Transverse colon (tissue), 4 donors: ENCODE results near the gene TP53AIP1. TPM values are rescaled to one million over a fixed set of nuclear protein-coding genes. Genes with fewer than 3 reads are reported as not detected.
A peak's percentile ranks its signal among the peaks of the same experiment; 100 is the strongest.

ENCODE experiments used
- DNase-seq: peaks from one replicate; pipeline ENCODE4 v3.0.0-alpha.2; 2019
- H3K27ac ChIP-seq, 4 donors: fragments of 200-600 bp; sonication (generic); 2 replicates each; pipeline ENCODE4 v1.5.1; 2016 to 2018; ENCODE audit warnings: inconsistent platforms in 4 of 4
- H3K27me3 ChIP-seq: fragments of 200-600 bp; sonication (generic); 2 replicates; pipeline ENCODE4 v1.5.1; 2017; ENCODE audit warnings: inconsistent platforms
- H3K36me3 ChIP-seq, 4 donors: fragments of 200-600 bp; sonication (generic); 2 replicates each; pipeline ENCODE4 v1.5.1; 2017 to 2019; ENCODE audit warnings: inconsistent platforms in 4 of 4
- H3K4me1 ChIP-seq, 4 donors: fragments of 200-600 bp; sonication (generic); 2 replicates each; pipeline ENCODE4 v1.5.1; 2017 to 2020; ENCODE audit warnings: inconsistent platforms in 4 of 4
- H3K4me3 ChIP-seq, 4 donors: fragments of 200-600 bp; sonication (generic); 1 replicate in 1 of 4; 2 replicates in 3 of 4; pipeline versions ENCODE4 v1.5.1 to v1.6.1; 2017 to 2019; ENCODE audit warnings: inconsistent platforms in 4 of 4
- H3K9me3 ChIP-seq, 2 donors: fragments of 200-600 bp; sonication (generic); 2 replicates each; pipeline ENCODE4 v1.5.1; 2017 to 2019; ENCODE audit warnings: inconsistent platforms in 2 of 2
- EP300 ChIP-seq: sonication (generic); formaldehyde crosslinking; IDR thresholded peaks from one replicate; pipeline ENCODE4 v1.6.1; 2017; ENCODE audit warnings: antibody characterized with exemption, low read depth
- POLR2A ChIP-seq: fragments of 450-650 bp; IDR thresholded peaks from one replicate; pipeline ENCODE4 v1.6.1; 2016; ENCODE audit warnings: antibody characterized with exemption, mild to moderate bottlenecking, moderate library complexity
- POLR2AphosphoS5 ChIP-seq, 3 donors: sonication (generic); formaldehyde crosslinking; IDR thresholded peaks; one replicate each; pipeline ENCODE4 v1.6.1; 2016; ENCODE audit warnings: antibody characterized with exemption in 3 of 3
- WGBS, 2 donors: methylation state at CpG; one replicate each; pipeline ENCODE4 v1.1.5; 2018; ENCODE audit warnings: low coverage in 1 of 2; 5-methylcytosine and 5-hydroxymethylcytosine counted together
- in situ Hi-C, 4 donors: fragments of 200-750 bp; cut with MboI; loops; one replicate each; pipeline versions ENCODE4 v1.15.0 to v1.15.1; 2017; ENCODE audit warnings: low sequenced_read_pairs in 3 of 4, low pct_ligation_motif_present in 1 of 4, low pct_unique_long_range_greater_than_20kb in 1 of 4
- intact Hi-C: fragments of 100-400 bp; cut with DNase I; formaldehyde crosslinking; loops from one replicate; pipeline ENCODE4 v1.15.1; 2023; ENCODE audit warnings: low total_unique reads
- total RNA-seq, 4 donors: library from RNA; depleted of rRNA; stranded (reverse); fragments of >200 nt; gene quantifications; one replicate each; pipeline ENCODE4 v1.1.0, GENCODE V29; 2016
- TF ChIP-seq, protein P1 (sequence below), 5 experiments: fragments of 200-600 bp in 3 of 5; fragments of 450-650 bp in 2 of 5; sonication (generic) in 3 of 5; IDR thresholded peaks; 1 replicate in 2 of 5; 2 replicates in 3 of 5; pipeline ENCODE4 v1.5.1; 2016 to 2017; ENCODE audit warnings: antibody characterized with exemption in 5 of 5, inconsistent platforms in 3 of 5, mild to moderate bottlenecking in 2 of 5, moderate library complexity in 1 of 5

The TP53AIP1 gene
- total RNA-seq, 4 donors from 2014 or later: 0.20 to 0.48 (median 0.41) TPM; not detected in 1

DNA sequence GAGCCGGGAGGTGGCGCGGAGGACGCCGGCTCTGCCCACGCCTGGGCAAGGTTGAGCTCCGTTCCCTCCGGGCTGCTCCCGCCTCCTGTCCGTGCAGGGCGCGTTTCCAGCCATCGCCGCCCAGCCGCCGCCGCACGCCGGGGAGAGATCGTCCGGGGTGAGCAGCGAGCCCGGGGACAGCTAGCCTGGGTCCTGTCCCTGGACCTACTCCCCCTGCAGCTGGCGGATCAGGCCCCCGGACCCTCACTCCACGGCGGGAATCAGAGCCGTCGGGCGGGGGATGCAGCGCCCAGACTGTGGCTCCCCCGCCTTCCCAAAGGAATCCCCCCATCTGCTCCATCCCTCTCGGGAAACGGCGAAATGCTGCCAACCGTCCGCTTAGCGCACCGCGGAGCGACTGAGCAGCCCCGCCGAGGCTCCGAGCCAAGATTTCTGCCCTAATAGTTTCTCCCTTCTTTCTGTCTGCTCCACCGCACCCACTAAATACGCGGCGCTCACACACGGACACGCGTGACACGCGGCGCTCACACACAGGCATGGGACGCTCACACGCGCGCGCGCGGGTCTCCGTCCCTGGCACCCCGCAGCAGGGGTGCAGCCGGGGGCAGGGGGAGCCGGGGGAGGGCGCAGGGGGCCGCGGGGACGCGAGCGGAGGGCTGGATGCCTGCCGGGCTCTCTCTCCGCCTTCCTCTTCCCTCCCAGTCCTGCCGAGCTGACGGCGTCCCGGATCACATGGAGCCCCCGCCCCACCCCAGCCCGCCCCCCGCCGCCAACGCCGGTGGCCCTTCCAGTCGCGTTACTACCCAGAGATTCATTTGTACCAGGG, 51.9 kb downstream of the TP53AIP1 start, which contains the start of gene KCNJ5:
Gene KCNJ5 (plus strand): TSS at position 814 of the 826 bp plus-strand sequence. CDS start 19,918 bp downstream, outside the sequence.
- Histone ChIP-seq H3K4me3 (peak within 1 kb of the TSS; percentile 13 to 54 (median 34)), H3K27ac (no peak within 1 kb of the TSS), H3K9me3 (no peaks in the 10 kb centered on the region), H3K4me1 (peaks cover 6 to 32% (median 11%) of the 10 kb centered on the region in 4 donors), H3K36me3 (no peaks in the 10 kb centered on the region), H3K27me3 (peaks cover 38% of the 10 kb centered on the region)
- TF ChIP-seq EP300 (no peak), POLR2A (no peak), POLR2AphosphoS5 (IDR thresholded peaks at IDR 0.05) (no peak)
- TF ChIP-seq, protein P1, sequence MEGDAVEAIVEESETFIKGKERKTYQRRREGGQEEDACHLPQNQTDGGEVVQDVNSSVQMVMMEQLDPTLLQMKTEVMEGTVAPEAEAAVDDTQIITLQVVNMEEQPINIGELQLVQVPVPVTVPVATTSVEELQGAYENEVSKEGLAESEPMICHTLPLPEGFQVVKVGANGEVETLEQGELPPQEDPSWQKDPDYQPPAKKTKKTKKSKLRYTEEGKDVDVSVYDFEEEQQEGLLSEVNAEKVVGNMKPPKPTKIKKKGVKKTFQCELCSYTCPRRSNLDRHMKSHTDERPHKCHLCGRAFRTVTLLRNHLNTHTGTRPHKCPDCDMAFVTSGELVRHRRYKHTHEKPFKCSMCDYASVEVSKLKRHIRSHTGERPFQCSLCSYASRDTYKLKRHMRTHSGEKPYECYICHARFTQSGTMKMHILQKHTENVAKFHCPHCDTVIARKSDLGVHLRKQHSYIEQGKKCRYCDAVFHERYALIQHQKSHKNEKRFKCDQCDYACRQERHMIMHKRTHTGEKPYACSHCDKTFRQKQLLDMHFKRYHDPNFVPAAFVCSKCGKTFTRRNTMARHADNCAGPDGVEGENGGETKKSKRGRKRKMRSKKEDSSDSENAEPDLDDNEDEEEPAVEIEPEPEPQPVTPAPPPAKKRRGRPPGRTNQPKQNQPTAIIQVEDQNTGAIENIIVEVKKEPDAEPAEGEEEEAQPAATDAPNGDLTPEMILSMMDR (IDR thresholded peaks at IDR 0.05): no peak
- no peak for DNase-seq
- in situ Hi-C loops (loop anchor here in 2 of 4 donors (25.0 kb wide), 1 partner anchor 447 kb away; no protein-coding TSS in a partner anchor), intact Hi-C loops (no loop called here)
- 0 to 8% methylated on average over 6 to 33 of the region's 85 CpGs for WGBS, 2 donors

DNA sequence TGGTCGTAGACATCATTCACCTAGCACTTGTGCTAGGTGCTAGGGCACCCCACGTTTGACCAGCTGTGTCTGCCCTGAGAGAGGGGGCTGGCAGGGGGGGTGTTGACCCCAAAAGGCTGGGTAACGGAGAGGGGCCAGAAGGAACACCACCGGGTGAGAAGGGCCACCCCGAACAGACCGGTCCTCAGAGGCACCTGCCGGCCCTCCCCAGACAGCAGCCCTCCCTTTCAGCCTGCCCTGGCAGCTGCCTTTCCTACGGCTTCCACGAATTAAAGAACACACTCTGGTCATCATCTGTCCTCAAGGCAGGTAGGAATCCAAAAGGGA, 52.5 kb downstream of the TP53AIP1 start:
- Histone ChIP-seq H3K27me3 (peaks cover 38% of the 10 kb centered on the region), H3K9me3 (no peaks in the 10 kb centered on the region), H3K27ac (no peak overlapping the region), H3K4me1 (peaks cover 6 to 32% (median 11%) of the 10 kb centered on the region in 4 donors), H3K36me3 (no peaks in the 10 kb centered on the region), H3K4me3 (peak overlapping the region in 3 of 4 donors; percentile 13 to 54 (median 39))
- no peak for DNase-seq
- TF ChIP-seq, protein P1 (IDR thresholded peaks at IDR 0.05): no peak
- TF ChIP-seq EP300 (no peak), POLR2AphosphoS5 (IDR thresholded peaks at IDR 0.05) (no peak), POLR2A (no peak)
- intact Hi-C loops: no loop called here
- in situ Hi-C loops: loop anchor here in 2 of 4 donors (25.0 kb wide), 1 partner anchor 447 kb away; no protein-coding TSS in a partner anchor
- 11% methylated on average over 9 of the region's 9 CpGs; no CpG with 5 or more reads in 1 of the 2 donors for WGBS, 2 donors

DNA sequence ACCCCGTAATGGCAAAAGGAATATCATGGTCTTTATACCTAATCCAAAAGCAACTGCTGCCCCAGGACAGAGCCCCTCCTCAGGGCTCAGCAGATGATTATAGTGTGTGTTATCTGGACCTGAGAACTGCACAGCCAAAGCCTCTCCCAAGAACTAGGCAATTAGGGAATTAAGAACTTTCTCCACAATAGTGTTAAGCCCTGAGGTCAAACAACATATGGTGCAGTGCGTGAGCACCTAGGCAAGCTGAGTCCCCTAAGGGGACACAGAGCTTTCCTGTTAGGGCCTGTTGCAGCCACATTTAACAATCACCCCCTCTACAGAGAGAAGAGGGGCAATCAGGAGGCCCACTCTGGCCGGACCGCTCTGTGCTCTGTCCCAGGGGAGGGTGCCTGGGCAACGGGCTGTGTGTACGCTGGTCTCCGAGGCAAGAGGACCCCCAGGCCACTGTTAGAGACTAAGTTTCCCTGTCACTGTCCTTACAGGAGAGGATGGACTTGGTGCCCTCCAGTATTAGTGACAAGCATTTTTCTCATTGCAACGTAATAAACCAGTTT, 52.9 kb downstream of the TP53AIP1 start:
- 75% methylated on average over 8 of the region's 8 CpGs; no CpG with 5 or more reads in 1 of the 2 donors for WGBS, 2 donors
- no peak for TF ChIP-seq EP300
- TF ChIP-seq, protein P1 (IDR thresholded peaks at IDR 0.05): no peak
- TF ChIP-seq POLR2AphosphoS5 (IDR thresholded peaks at IDR 0.05): no peak
- no peak for TF ChIP-seq POLR2A
- no peak for DNase-seq
- in situ Hi-C loops: loop anchor here (5.0 to 25.0 kb wide), 3 partner anchors 63 to 448 kb away; no protein-coding TSS in a partner anchor
- H3K9me3 ChIP-seq: no peaks in the 10 kb centered on the region
- peaks cover 6 to 29% (median 11%) of the 10 kb centered on the region in 4 donors for H3K4me1 ChIP-seq
- H3K4me3 ChIP-seq: no peak overlapping the region
- intact Hi-C loops: no loop called here
- H3K27me3 ChIP-seq: peaks cover 38% of the 10 kb centered on the region
- H3K27ac ChIP-seq: no peak overlapping the region
- no peaks in the 10 kb centered on the region for H3K36me3 ChIP-seq
